Ovary (tissue), 3 donors: ENCODE data around the gene ABLIM2.

Experiments used
- POLR2A ChIP-seq: fragments of 450-650 bp; IDR thresholded peaks from one replicate; pipeline ENCODE4 v1.6.1; 2017; ENCODE audit warnings: antibody characterized with exemption, mild to moderate bottlenecking, moderate library complexity
- TF ChIP-seq, protein P1 (sequence below), 3 donors: fragments of 450-650 bp in 2 of 3; fragments of 200-600 bp in 1 of 3; IDR thresholded peaks; one replicate each; pipeline versions ENCODE4 v1.5.1 to v1.8.0; 2016 to 2022; ENCODE audit warnings: antibody characterized with exemption in 3 of 3, mild to moderate bottlenecking in 1 of 3
- donor health status: DM: no; HTN: no; CAD: no.

GRCh38 chr4:7978907-7979651, 179.5 kb downstream of the ABLIM2 start:
- TF ChIP-seq, protein P1, sequence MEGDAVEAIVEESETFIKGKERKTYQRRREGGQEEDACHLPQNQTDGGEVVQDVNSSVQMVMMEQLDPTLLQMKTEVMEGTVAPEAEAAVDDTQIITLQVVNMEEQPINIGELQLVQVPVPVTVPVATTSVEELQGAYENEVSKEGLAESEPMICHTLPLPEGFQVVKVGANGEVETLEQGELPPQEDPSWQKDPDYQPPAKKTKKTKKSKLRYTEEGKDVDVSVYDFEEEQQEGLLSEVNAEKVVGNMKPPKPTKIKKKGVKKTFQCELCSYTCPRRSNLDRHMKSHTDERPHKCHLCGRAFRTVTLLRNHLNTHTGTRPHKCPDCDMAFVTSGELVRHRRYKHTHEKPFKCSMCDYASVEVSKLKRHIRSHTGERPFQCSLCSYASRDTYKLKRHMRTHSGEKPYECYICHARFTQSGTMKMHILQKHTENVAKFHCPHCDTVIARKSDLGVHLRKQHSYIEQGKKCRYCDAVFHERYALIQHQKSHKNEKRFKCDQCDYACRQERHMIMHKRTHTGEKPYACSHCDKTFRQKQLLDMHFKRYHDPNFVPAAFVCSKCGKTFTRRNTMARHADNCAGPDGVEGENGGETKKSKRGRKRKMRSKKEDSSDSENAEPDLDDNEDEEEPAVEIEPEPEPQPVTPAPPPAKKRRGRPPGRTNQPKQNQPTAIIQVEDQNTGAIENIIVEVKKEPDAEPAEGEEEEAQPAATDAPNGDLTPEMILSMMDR (IDR thresholded peaks at IDR 0.05): no peak
- no peak for TF ChIP-seq POLR2A
